Adrenal gland (tissue), 12 donors: ENCODE measurements around the gene CDKN3. TPM values are rescaled to one million over a fixed set of nuclear protein-coding genes. Genes with fewer than 3 reads are reported as not detected.

ENCODE experiments used
- DNase-seq, 7 donors: peaks; one replicate each; pipeline ENCODE4 v3.0.0-alpha.2; 2019 to 2020
- H3K27ac ChIP-seq, 5 donors: fragments of 200-600 bp; sonication (generic) in 4 of 5; 1 replicate in 3 of 5; 2 replicates in 2 of 5; pipeline versions ENCODE4 v1.5.1 to v1.8.0; 2016 to 2020; ENCODE audit warnings: mild to moderate bottlenecking in 1 of 5
- H3K27me3 ChIP-seq: fragments of 200-600 bp; 2 replicates; pipeline ENCODE4 v1.8.0; 2021
- H3K36me3 ChIP-seq, 2 donors: fragments of 200-600 bp; replicated peaks in 1 of 2; 1 replicate in 1 of 2; 2 replicates in 1 of 2; pipeline versions ENCODE4 v1.5.1 to v1.8.0; 2018 to 2022
- H3K4me1 ChIP-seq, 2 donors: fragments of 200-600 bp; replicated peaks in 1 of 2; 1 replicate in 1 of 2; 2 replicates in 1 of 2; pipeline versions ENCODE4 v1.5.1 to v1.8.0; 2018 to 2021
- H3K4me3 ChIP-seq, 4 donors: fragments of 200-600 bp; sonication (generic) in 3 of 4; one replicate each; pipeline ENCODE4 v1.5.1; 2016 to 2018
- H3K9me3 ChIP-seq, 3 donors: fragments of 200-600 bp; sonication (generic) in 1 of 3; replicated peaks in 1 of 3; 1 replicate in 2 of 3; 2 replicates in 1 of 3; pipeline versions ENCODE4 v1.5.1 to v1.8.0; 2016 to 2021
- CTCF ChIP-seq, 6 experiments: fragments of 450-650 bp in 4 of 6; fragments of 200-600 bp in 2 of 6; sonication (generic) in 1 of 6; IDR thresholded peaks; 1 replicate in 5 of 6; 2 replicates in 1 of 6; pipeline versions ENCODE4 v1.5.1 to v1.8.0; 2016 to 2021; ENCODE audit warnings: antibody characterized with exemption in 6 of 6, mild to moderate bottlenecking in 2 of 6, moderate library complexity in 1 of 6
- POLR2A ChIP-seq, 2 donors: fragments of 450-650 bp; IDR thresholded peaks; one replicate each; pipeline ENCODE4 v1.6.1; 2017; ENCODE audit warnings: antibody characterized with exemption in 2 of 2, mild to moderate bottlenecking in 2 of 2, moderate library complexity in 1 of 2
- WGBS, 4 donors: extraction: QIAGEN DNeasy Blood & Tissue Kit in 2 of 4; methylation state at CpG; one replicate each; pipeline versions ENCODE4 v1.1.5 to v1.1.7; 2013 to 2017; 5-methylcytosine and 5-hydroxymethylcytosine counted together
- intact Hi-C, 2 donors: fragments of 100-400 bp; cut with DNase I; formaldehyde crosslinking; loops; one replicate each; pipeline versions ENCODE4 v1.14.1 to v1.15.0; 2022 to 2023
- polyA plus RNA-seq, 3 donors: library from polyadenylated mRNA; stranded (reverse); fragments of 200-250 nt in 2 of 3; fragments of 350-450 nt in 1 of 3; fragmentation: Illumina TruSeq in 1 of 3; extraction: RNeasy Lipid Tissue Mini Kit (QIAGEN cat#74804) in 1 of 3; gene quantifications; one replicate each; pipeline ENCODE4 v1.2.3, GENCODE V29; 2013 to 2014
- total RNA-seq, 9 donors: library from RNA; depleted of rRNA in 4 of 9; stranded (reverse); fragments of >200 nt in 4 of 9; fragments of 120-200 nt in 1 of 9; fragmentation: NEBNext Ultra II Directional in 1 of 9; extraction: Animal tissue kit (Norgen Biotek cat#: 25700) in 1 of 9; gene quantifications; one replicate each; pipeline versions ENCODE4 v1.1.0 to v1.2.4, GENCODE V29; 2013 to 2023
- donor health status: healthy with polysubstance abuse.
- donor health status: Bipolar disorder and iron deficiency.
- donor health status: DM: yes; HTN: yes; CAD: no.
- donor health status: DM: no; HTN: no; CAD: no.
- donor health status: DM: no; HTN: no; CAD: no.
- donor health status: DM: yes; HTN: yes; CAD: no.

Gene CDKN3
- total and polyA plus RNA-seq, 12 donors, result 0.46 to 16.4 (median 2.1) TPM; not detected in 1

GRCh38 chr14:54353694-54354093 lies 43.1 kb upstream of the CDKN3 start:
- Histone ChIP-seq H3K4me3 (no peak overlapping the region), H3K27ac (no peak overlapping the region), H3K36me3 (no peaks in the 10 kb centered on the region), H3K9me3 (no peaks in the 10 kb centered on the region), H3K27me3 (no peaks in the 10 kb centered on the region), H3K4me1 (no peaks in the 10 kb centered on the region)
- intact Hi-C loops, result no loop called here
- WGBS, 4 donors, result 85 to 96% (median 88%) methylated on average over 2 of the region's 2 CpGs
- no peak for DNase-seq
- no peak for TF ChIP-seq POLR2A (IDR thresholded peaks at IDR 0.05)
- no peak for TF ChIP-seq CTCF (IDR thresholded peaks at IDR 0.05)

- no peak for TF ChIP-seq POLR2A (IDR thresholded peaks at IDR 0.05)
- TF ChIP-seq CTCF (IDR thresholded peaks at IDR 0.05), result no peak
Observed at GRCh38 chr14:54354096-54354495, 42.7 kb upstream of the CDKN3 start.

GRCh38 chr14:54354968-54355641 lies 41.7 kb upstream of the CDKN3 start:
- Histone ChIP-seq H3K36me3 (no peaks in the 10 kb centered on the region), H3K27me3 (no peaks in the 10 kb centered on the region), H3K27ac (no peak overlapping the region), H3K9me3 (no peaks in the 10 kb centered on the region), H3K4me1 (no peaks in the 10 kb centered on the region), H3K4me3 (no peak overlapping the region)
- intact Hi-C loops, result no loop called here
- no peak for DNase-seq
- no peak for TF ChIP-seq POLR2A (IDR thresholded peaks at IDR 0.05)
- no peak for TF ChIP-seq CTCF (IDR thresholded peaks at IDR 0.05)

More at GRCh38 chr14:54354096-54354495, 42.7 kb upstream of the CDKN3 start:
- no peaks in the 10 kb centered on the region for H3K36me3 ChIP-seq
- no peak for DNase-seq
- H3K27me3 ChIP-seq, result no peaks in the 10 kb centered on the region
- no peak overlapping the region for H3K4me3 ChIP-seq
- intact Hi-C loops, result no loop called here
- H3K4me1 ChIP-seq, result no peaks in the 10 kb centered on the region
- H3K27ac ChIP-seq, result no peak overlapping the region
- H3K9me3 ChIP-seq, result no peaks in the 10 kb centered on the region

- Histone ChIP-seq H3K27ac (no peak overlapping the region), H3K36me3 (no peaks in the 10 kb centered on the region), H3K9me3 (no peaks in the 10 kb centered on the region), H3K27me3 (no peaks in the 10 kb centered on the region), H3K4me1 (no peaks in the 10 kb centered on the region), H3K4me3 (no peak overlapping the region)
- intact Hi-C loops, result no loop called here
- 49 to 78% (median 58%) methylated on average over 2 of the region's 2 CpGs for WGBS, 4 donors
- DNase-seq, result no peak
- TF ChIP-seq CTCF (IDR thresholded peaks at IDR 0.05) (no peak), POLR2A (IDR thresholded peaks at IDR 0.05) (no peak)
Observed at GRCh38 chr14:54355698-54356097, 41.1 kb upstream of the CDKN3 start.
